ENCODE results near the gene MRC2.
A peak's percentile ranks its signal among the peaks of the same experiment; 100 is the strongest.

The MRC2 gene

GRCh38 chr17:62704381-62704971 is 77.0 kb downstream of the MRC2 start:
- H3K27me3 ChIP-seq (ENCODE audit: control insufficient read depth, insufficient read depth, low read length) = peaks cover 20% of the 10 kb centered on the region

GRCh38 chr17:62705156-62705777 is 77.8 kb downstream of the MRC2 start:
- Histone ChIP-seq H3K36me3 (ENCODE audit: control insufficient read depth, insufficient read depth, low read length) (no peaks in the 10 kb centered on the region), H3K4me3 (ENCODE audit: low read length) (no peak overlapping the region)

More at GRCh38 chr17:62704381-62704971, 77.0 kb downstream of the MRC2 start:
- H3K9ac ChIP-seq (ENCODE audit: low read length) = peak overlapping the region; percentile 56
- no peaks in the 10 kb centered on the region for H3K9me3 ChIP-seq (ENCODE audit: control insufficient read depth, low read length)
- H3K4me1 ChIP-seq (ENCODE audit: control insufficient read depth, insufficient read depth, low read length) = peaks cover 19% of the 10 kb centered on the region
- H3K36me3 ChIP-seq (ENCODE audit: control insufficient read depth, insufficient read depth, low read length) = no peaks in the 10 kb centered on the region
- peak overlapping the region; percentile 29 for H3K4me3 ChIP-seq (ENCODE audit: low read length)

GRCh38 chr17:62705778-62706597 is 78.5 kb downstream of the MRC2 start:
- Histone ChIP-seq H3K4me3 (ENCODE audit: low read length) (no peak overlapping the region), H3K4me1 (ENCODE audit: control insufficient read depth, insufficient read depth, low read length) (peaks cover 19% of the 10 kb centered on the region), H3K9me3 (ENCODE audit: control insufficient read depth, low read length) (no peaks in the 10 kb centered on the region), H3K27me3 (ENCODE audit: control insufficient read depth, insufficient read depth, low read length) (peaks cover 20% of the 10 kb centered on the region), H3K36me3 (ENCODE audit: control insufficient read depth, insufficient read depth, low read length) (no peaks in the 10 kb centered on the region), H3K9ac (ENCODE audit: low read length) (no peak overlapping the region)

More at GRCh38 chr17:62705156-62705777, 77.8 kb downstream of the MRC2 start:
- Histone ChIP-seq H3K9ac (ENCODE audit: low read length) (peak overlapping the region; percentile 24), H3K4me1 (ENCODE audit: control insufficient read depth, insufficient read depth, low read length) (peaks cover 19% of the 10 kb centered on the region), H3K9me3 (ENCODE audit: control insufficient read depth, low read length) (no peaks in the 10 kb centered on the region), H3K27me3 (ENCODE audit: control insufficient read depth, insufficient read depth, low read length) (peaks cover 20% of the 10 kb centered on the region)

- peaks cover 19% of the 10 kb centered on the region for H3K4me1 ChIP-seq (ENCODE audit: control insufficient read depth, insufficient read depth, low read length)
- H3K9me3 ChIP-seq (ENCODE audit: control insufficient read depth, low read length) = no peaks in the 10 kb centered on the region
- H3K9ac ChIP-seq (ENCODE audit: low read length) = no peak overlapping the region
- H3K4me3 ChIP-seq (ENCODE audit: low read length) = no peak overlapping the region
- no peaks in the 10 kb centered on the region for H3K36me3 ChIP-seq (ENCODE audit: control insufficient read depth, insufficient read depth, low read length)
- peaks cover 20% of the 10 kb centered on the region for H3K27me3 ChIP-seq (ENCODE audit: control insufficient read depth, insufficient read depth, low read length)
Observed at GRCh38 chr17:62706598-62707424, 79.3 kb downstream of the MRC2 start.

- H3K36me3 ChIP-seq (ENCODE audit: control insufficient read depth, insufficient read depth, low read length) = no peaks in the 10 kb centered on the region
- H3K4me1 ChIP-seq (ENCODE audit: control insufficient read depth, insufficient read depth, low read length) = peaks cover 19% of the 10 kb centered on the region
- H3K9me3 ChIP-seq (ENCODE audit: control insufficient read depth, low read length) = no peaks in the 10 kb centered on the region
- H3K27me3 ChIP-seq (ENCODE audit: control insufficient read depth, insufficient read depth, low read length) = peaks cover 20% of the 10 kb centered on the region
- H3K4me3 ChIP-seq (ENCODE audit: low read length) = no peak overlapping the region
- no peak overlapping the region for H3K9ac ChIP-seq (ENCODE audit: low read length)
Observed at GRCh38 chr17:62707425-62707739, 79.9 kb downstream of the MRC2 start.

- peaks cover 15% of the 10 kb centered on the region for H3K27me3 ChIP-seq (ENCODE audit: control insufficient read depth, insufficient read depth, low read length)
- H3K9ac ChIP-seq (ENCODE audit: low read length) = no peak overlapping the region
- H3K9me3 ChIP-seq (ENCODE audit: control insufficient read depth, low read length) = no peaks in the 10 kb centered on the region
- peaks cover 15% of the 10 kb centered on the region for H3K4me1 ChIP-seq (ENCODE audit: control insufficient read depth, insufficient read depth, low read length)
- no peak overlapping the region for H3K4me3 ChIP-seq (ENCODE audit: low read length)
- no peaks in the 10 kb centered on the region for H3K36me3 ChIP-seq (ENCODE audit: control insufficient read depth, insufficient read depth, low read length)
Observed at GRCh38 chr17:62708587-62708986, 81.1 kb downstream of the MRC2 start.

- H3K9me3 ChIP-seq (ENCODE audit: control insufficient read depth, low read length) = no peaks in the 10 kb centered on the region
- no peaks in the 10 kb centered on the region for H3K27me3 ChIP-seq (ENCODE audit: control insufficient read depth, insufficient read depth, low read length)
- no peaks in the 10 kb centered on the region for H3K36me3 ChIP-seq (ENCODE audit: control insufficient read depth, insufficient read depth, low read length)
- no peak overlapping the region for H3K9ac ChIP-seq (ENCODE audit: low read length)
- no peak overlapping the region for H3K4me3 ChIP-seq (ENCODE audit: low read length)
- no peaks in the 10 kb centered on the region for H3K4me1 ChIP-seq (ENCODE audit: control insufficient read depth, insufficient read depth, low read length)
Observed at GRCh38 chr17:62712171-62712581, 84.7 kb downstream of the MRC2 start.

GRCh38 chr17:62713086-62713881 is 85.8 kb downstream of the MRC2 start:
- H3K9me3 ChIP-seq (ENCODE audit: control insufficient read depth, low read length) = no peaks in the 10 kb centered on the region
- no peak overlapping the region for H3K4me3 ChIP-seq (ENCODE audit: low read length)
- H3K9ac ChIP-seq (ENCODE audit: low read length) = no peak overlapping the region
- H3K27me3 ChIP-seq (ENCODE audit: control insufficient read depth, insufficient read depth, low read length) = no peaks in the 10 kb centered on the region
- no peaks in the 10 kb centered on the region for H3K36me3 ChIP-seq (ENCODE audit: control insufficient read depth, insufficient read depth, low read length)
- no peaks in the 10 kb centered on the region for H3K4me1 ChIP-seq (ENCODE audit: control insufficient read depth, insufficient read depth, low read length)

GRCh38 chr17:62714016-62714777 is 86.7 kb downstream of the MRC2 start:
- no peaks in the 10 kb centered on the region for H3K36me3 ChIP-seq (ENCODE audit: control insufficient read depth, insufficient read depth, low read length)
- no peaks in the 10 kb centered on the region for H3K4me1 ChIP-seq (ENCODE audit: control insufficient read depth, insufficient read depth, low read length)
- no peaks in the 10 kb centered on the region for H3K27me3 ChIP-seq (ENCODE audit: control insufficient read depth, insufficient read depth, low read length)
- no peaks in the 10 kb centered on the region for H3K9me3 ChIP-seq (ENCODE audit: control insufficient read depth, low read length)
- no peak overlapping the region for H3K4me3 ChIP-seq (ENCODE audit: low read length)
- H3K9ac ChIP-seq (ENCODE audit: low read length) = no peak overlapping the region

GRCh38 chr17:62715882-62716390 is 88.5 kb downstream of the MRC2 start:
- Histone ChIP-seq H3K4me3 (ENCODE audit: low read length) (no peak overlapping the region), H3K4me1 (ENCODE audit: control insufficient read depth, insufficient read depth, low read length) (no peaks in the 10 kb centered on the region), H3K27me3 (ENCODE audit: control insufficient read depth, insufficient read depth, low read length) (no peaks in the 10 kb centered on the region), H3K36me3 (ENCODE audit: control insufficient read depth, insufficient read depth, low read length) (no peaks in the 10 kb centered on the region), H3K9ac (ENCODE audit: low read length) (no peak overlapping the region), H3K9me3 (ENCODE audit: control insufficient read depth, low read length) (no peaks in the 10 kb centered on the region)

Measured in mucosa of stomach (tissue), 1 donor.